A549 (cell line): ENCODE measurements around the gene PXT1.

Experiments used
- SMC3 ChIP-seq: fragments of >200 bp; sonication (Bioruptor Twin); formaldehyde crosslinking; IDR thresholded peaks from 3 replicates; pipeline ENCODE4 v1.6.1; 2018; ENCODE audit warnings: inconsistent platforms
- TF ChIP-seq, protein P1 (sequence below): fragments of >200 bp; sonication (Bioruptor Twin); formaldehyde crosslinking; IDR thresholded peaks from 3 replicates; pipeline ENCODE4 v1.5.1; 2016
- TF ChIP-seq, protein P2 (sequence below): fragments of 450-650 bp; IDR thresholded peaks from 2 replicates; pipeline ENCODE4 v1.6.1; 2014; ENCODE audit warnings: antibody characterized with exemption

GRCh38 chr6:36357872-36358225, 84.8 kb downstream of the PXT1 start:
- TF ChIP-seq, protein P1, sequence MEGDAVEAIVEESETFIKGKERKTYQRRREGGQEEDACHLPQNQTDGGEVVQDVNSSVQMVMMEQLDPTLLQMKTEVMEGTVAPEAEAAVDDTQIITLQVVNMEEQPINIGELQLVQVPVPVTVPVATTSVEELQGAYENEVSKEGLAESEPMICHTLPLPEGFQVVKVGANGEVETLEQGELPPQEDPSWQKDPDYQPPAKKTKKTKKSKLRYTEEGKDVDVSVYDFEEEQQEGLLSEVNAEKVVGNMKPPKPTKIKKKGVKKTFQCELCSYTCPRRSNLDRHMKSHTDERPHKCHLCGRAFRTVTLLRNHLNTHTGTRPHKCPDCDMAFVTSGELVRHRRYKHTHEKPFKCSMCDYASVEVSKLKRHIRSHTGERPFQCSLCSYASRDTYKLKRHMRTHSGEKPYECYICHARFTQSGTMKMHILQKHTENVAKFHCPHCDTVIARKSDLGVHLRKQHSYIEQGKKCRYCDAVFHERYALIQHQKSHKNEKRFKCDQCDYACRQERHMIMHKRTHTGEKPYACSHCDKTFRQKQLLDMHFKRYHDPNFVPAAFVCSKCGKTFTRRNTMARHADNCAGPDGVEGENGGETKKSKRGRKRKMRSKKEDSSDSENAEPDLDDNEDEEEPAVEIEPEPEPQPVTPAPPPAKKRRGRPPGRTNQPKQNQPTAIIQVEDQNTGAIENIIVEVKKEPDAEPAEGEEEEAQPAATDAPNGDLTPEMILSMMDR, result no peak
- no peak for TF ChIP-seq SMC3
- TF ChIP-seq, protein P2, sequence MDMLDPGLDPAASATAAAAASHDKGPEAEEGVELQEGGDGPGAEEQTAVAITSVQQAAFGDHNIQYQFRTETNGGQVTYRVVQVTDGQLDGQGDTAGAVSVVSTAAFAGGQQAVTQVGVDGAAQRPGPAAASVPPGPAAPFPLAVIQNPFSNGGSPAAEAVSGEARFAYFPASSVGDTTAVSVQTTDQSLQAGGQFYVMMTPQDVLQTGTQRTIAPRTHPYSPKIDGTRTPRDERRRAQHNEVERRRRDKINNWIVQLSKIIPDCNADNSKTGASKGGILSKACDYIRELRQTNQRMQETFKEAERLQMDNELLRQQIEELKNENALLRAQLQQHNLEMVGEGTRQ, result no peak
